ENCODE data around the gene RALGPS1. TPM values are rescaled to one million over a fixed set of nuclear protein-coding genes. Genes with fewer than 3 reads are reported as not detected.

Gene RALGPS1
- total and polyA plus RNA-seq, 5 donors from 2014 or later = 1.8 to 10.3 (median 3.3) TPM

DNA sequence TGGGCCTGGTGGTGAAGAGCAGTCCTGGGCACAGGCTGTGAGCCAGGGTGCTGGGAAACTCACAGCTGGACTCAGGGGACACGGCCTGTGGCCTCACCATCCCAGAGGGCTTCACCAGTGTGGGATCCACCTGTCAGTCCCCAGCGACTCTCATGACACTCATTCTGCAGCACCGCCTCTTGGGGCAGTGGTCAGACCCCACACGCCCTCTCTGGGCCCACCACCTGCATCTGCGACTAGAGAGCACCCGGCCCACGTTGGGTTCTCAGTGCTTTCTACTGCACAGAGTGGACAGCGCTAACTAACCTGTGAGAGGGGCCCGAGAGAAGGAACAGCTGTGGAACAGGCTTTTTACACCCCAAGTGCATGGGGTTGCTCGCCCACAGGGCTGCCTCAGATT is 304.2 kb downstream of the RALGPS1 start:
- no peaks in the 10 kb centered on the region for H3K9me3 ChIP-seq (ENCODE audit: control insufficient read depth in 2 of 2, low read length in 2 of 2)
- H3K27me3 Mint-ChIP-seq = peaks cover 13% of the 10 kb centered on the region
- no peaks in the 10 kb centered on the region for H3K36me3 ChIP-seq (ENCODE audit: control insufficient read depth, insufficient read depth, low read length)
- no peaks in the 10 kb centered on the region for H3K27me3 ChIP-seq (ENCODE audit: control insufficient read depth, insufficient read depth, low read length)
- peaks cover 14% of the 10 kb centered on the region for H3K4me1 ChIP-seq (ENCODE audit: control insufficient read depth, insufficient read depth, low read length, poor library complexity, severe bottlenecking)
- H3K9me3 Mint-ChIP-seq = no peaks in the 10 kb centered on the region
- H3K4me3 ChIP-seq (ENCODE audit: low read depth, low read length) = no peak overlapping the region
- ATAC-seq (ENCODE audit: low read depth in 2 of 2) = no peak
- no peaks in the 10 kb centered on the region for H3K36me3 Mint-ChIP-seq
- H3K27ac ChIP-seq (ENCODE audit: insufficient read depth, low read length, poor library complexity, severe bottlenecking) = no peak overlapping the region
- no peak overlapping the region for H3K4me3 Mint-ChIP-seq
- peaks cover 5 to 29% (median 14%) of the 10 kb centered on the region in 4 donors for H3K4me1 Mint-ChIP-seq
- no peak overlapping the region for H3K27ac Mint-ChIP-seq
- no peak for DNase-seq

DNA sequence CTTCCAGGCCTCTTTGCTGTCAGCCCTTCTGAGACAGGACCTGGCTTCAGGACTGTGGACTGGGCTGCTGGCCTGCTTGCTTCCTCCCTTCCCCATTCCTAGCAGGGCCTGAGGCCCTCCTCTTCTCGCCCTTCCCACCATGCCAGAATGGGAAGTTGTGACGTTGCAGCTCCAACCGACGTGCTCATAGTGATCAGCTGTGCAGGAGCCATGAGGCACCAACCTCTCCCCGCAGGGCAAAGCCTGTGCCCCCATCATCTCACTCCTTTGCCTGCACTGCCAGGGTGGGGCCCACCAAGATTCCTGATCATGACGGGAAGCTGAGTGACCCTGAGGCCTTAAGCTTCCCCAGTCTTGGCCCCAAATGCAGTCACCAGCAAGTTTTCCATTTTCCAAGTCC is 304.9 kb downstream of the RALGPS1 start:
- DNase-seq (no peak), ATAC-seq (ENCODE audit: low read depth in 2 of 2) (no peak)
- no peak overlapping the region for H3K4me3 ChIP-seq (ENCODE audit: low read depth, low read length)
- H3K36me3 ChIP-seq (ENCODE audit: control insufficient read depth, insufficient read depth, low read length) = no peaks in the 10 kb centered on the region
- H3K27ac Mint-ChIP-seq = no peak overlapping the region
- H3K27me3 Mint-ChIP-seq = peaks cover 12% of the 10 kb centered on the region
- no peak overlapping the region for H3K27ac ChIP-seq (ENCODE audit: insufficient read depth, low read length, poor library complexity, severe bottlenecking)
- H3K4me1 Mint-ChIP-seq = peaks cover 10 to 32% (median 14%) of the 10 kb centered on the region in 4 donors
- no peaks in the 10 kb centered on the region for H3K9me3 Mint-ChIP-seq
- H3K9me3 ChIP-seq (ENCODE audit: control insufficient read depth in 2 of 2, low read length in 2 of 2) = no peaks in the 10 kb centered on the region
- no peak overlapping the region for H3K4me3 Mint-ChIP-seq
- H3K4me1 ChIP-seq (ENCODE audit: control insufficient read depth, insufficient read depth, low read length, poor library complexity, severe bottlenecking) = peaks cover 20% of the 10 kb centered on the region
- no peaks in the 10 kb centered on the region for H3K36me3 Mint-ChIP-seq
- H3K27me3 ChIP-seq (ENCODE audit: control insufficient read depth, insufficient read depth, low read length) = no peaks in the 10 kb centered on the region

DNA sequence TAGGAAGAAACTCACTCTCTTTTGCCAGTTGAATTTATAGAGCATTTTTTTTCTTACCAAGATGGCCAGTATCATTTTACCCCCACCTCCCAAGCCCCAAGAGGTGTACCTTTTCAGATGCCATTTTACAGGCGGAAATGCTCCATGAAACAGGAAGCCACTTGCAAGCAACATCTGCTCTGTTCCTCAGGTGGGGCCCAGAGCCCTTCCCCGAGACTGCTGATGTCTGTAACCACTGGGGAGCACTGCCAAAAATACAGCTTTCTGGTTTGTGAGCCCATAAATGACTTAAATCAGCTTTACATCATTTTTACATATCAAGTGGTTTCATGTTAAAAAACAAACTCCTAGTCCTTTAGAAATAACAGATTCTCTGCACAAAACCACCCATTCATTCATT is 307.1 kb downstream of the RALGPS1 start:
- Mint-ChIP-seq H3K36me3 (no peaks in the 10 kb centered on the region), H3K4me3 (peak overlapping the region in 2 of 4 donors; percentile 1 to 98), H3K4me1 (peaks cover 13 to 41% (median 18%) of the 10 kb centered on the region in 4 donors), H3K27ac (peak overlapping the region; percentile 3 to 71 (median 49)), H3K9me3 (no peaks in the 10 kb centered on the region), H3K27me3 (peaks cover 18% of the 10 kb centered on the region)
- H3K9me3 ChIP-seq (ENCODE audit: control insufficient read depth in 2 of 2, low read length in 2 of 2) = no peaks in the 10 kb centered on the region
- DNase-seq (peak in 1 of 3 donors; percentile 30), ATAC-seq (ENCODE audit: low read depth in 2 of 2) (no peak)
- H3K27ac ChIP-seq (ENCODE audit: insufficient read depth, low read length, poor library complexity, severe bottlenecking) = no peak overlapping the region
- peaks cover 35% of the 10 kb centered on the region for H3K4me1 ChIP-seq (ENCODE audit: control insufficient read depth, insufficient read depth, low read length, poor library complexity, severe bottlenecking)
- H3K27me3 ChIP-seq (ENCODE audit: control insufficient read depth, insufficient read depth, low read length) = no peaks in the 10 kb centered on the region
- H3K4me3 ChIP-seq (ENCODE audit: low read depth, low read length) = no peak overlapping the region
- no peaks in the 10 kb centered on the region for H3K36me3 ChIP-seq (ENCODE audit: control insufficient read depth, insufficient read depth, low read length)

DNA sequence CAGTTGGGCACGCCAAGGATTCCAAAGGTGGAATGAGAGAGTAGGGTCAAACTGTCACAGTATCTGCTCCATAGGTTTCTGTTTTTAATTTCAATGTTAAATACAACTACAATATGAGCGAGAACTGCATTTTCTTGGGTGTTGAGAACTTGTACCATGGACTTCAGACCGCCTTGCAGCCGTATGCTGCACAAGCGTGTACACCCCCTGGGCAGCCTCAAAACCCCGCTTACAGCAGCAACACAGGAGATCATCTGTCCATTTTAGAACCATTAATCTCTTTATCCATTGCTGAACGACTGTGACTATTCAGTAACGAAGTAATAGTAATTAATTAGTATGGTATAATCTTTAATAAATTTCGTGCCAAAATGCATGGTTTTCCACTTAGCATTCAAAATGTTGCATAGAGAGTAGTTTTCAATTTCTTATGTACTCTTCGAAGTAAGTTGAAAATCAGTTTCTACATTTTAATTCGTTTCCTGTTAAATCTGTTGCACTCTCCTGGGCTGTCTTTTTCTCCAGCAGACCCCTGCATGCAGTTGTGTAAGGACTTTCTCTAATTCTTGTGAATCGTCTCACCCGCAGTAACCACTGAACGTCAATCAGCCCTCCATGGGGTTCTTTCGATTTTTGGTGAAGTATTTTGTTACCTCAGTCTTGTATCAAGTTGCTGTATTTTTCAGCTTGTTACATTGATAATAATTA is 308.0 kb downstream of the RALGPS1 start:
- Mint-ChIP-seq H3K4me3 (peak overlapping the region in 3 of 4 donors; percentile 34 to 98 (median 95)), H3K36me3 (no peaks in the 10 kb centered on the region), H3K27ac (no peak overlapping the region), H3K9me3 (no peaks in the 10 kb centered on the region), H3K27me3 (peaks cover 18% of the 10 kb centered on the region), H3K4me1 (peaks cover 13 to 41% (median 18%) of the 10 kb centered on the region in 4 donors)
- ATAC-seq (ENCODE audit: low read depth in 2 of 2) (no peak), DNase-seq (no peak)
- no peak overlapping the region for H3K27ac ChIP-seq (ENCODE audit: insufficient read depth, low read length, poor library complexity, severe bottlenecking)
- no peak overlapping the region for H3K4me3 ChIP-seq (ENCODE audit: low read depth, low read length)
- peaks cover 35% of the 10 kb centered on the region for H3K4me1 ChIP-seq (ENCODE audit: control insufficient read depth, insufficient read depth, low read length, poor library complexity, severe bottlenecking)
- no peaks in the 10 kb centered on the region for H3K36me3 ChIP-seq (ENCODE audit: control insufficient read depth, insufficient read depth, low read length)
- H3K9me3 ChIP-seq (ENCODE audit: control insufficient read depth in 2 of 2, low read length in 2 of 2) = no peaks in the 10 kb centered on the region
- no peaks in the 10 kb centered on the region for H3K27me3 ChIP-seq (ENCODE audit: control insufficient read depth, insufficient read depth, low read length)

DNA sequence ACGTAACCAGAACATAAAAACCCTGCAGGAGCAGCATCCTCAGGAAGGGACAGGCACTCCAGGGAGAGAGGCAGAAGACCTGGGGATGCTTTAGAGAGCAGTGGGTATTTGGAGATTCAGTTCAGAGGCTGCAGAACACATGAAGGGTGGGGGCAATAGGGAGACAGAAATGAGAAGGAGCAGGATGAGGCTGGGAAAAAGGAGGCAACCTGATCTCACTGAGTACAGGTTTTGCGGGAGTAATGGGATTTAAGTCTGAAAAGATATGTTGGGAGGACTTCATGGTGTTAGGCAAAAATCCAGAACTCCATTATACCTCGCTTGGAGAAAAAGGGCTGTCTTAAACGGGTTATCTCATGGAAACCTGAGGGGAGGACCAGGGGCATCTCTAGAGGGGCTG is 308.7 kb downstream of the RALGPS1 start:
- H3K27me3 Mint-ChIP-seq = peaks cover 22% of the 10 kb centered on the region
- no peaks in the 10 kb centered on the region for H3K9me3 ChIP-seq (ENCODE audit: control insufficient read depth in 2 of 2, low read length in 2 of 2)
- no peak overlapping the region for H3K4me3 ChIP-seq (ENCODE audit: low read depth, low read length)
- no peaks in the 10 kb centered on the region for H3K9me3 Mint-ChIP-seq
- H3K27me3 ChIP-seq (ENCODE audit: control insufficient read depth, insufficient read depth, low read length) = no peaks in the 10 kb centered on the region
- no peak overlapping the region for H3K27ac ChIP-seq (ENCODE audit: insufficient read depth, low read length, poor library complexity, severe bottlenecking)
- ATAC-seq (ENCODE audit: low read depth in 2 of 2) (no peak), DNase-seq (no peak)
- H3K36me3 ChIP-seq (ENCODE audit: control insufficient read depth, insufficient read depth, low read length) = no peaks in the 10 kb centered on the region
- peak overlapping the region in 1 of 3 donors; percentile 73 for H3K27ac Mint-ChIP-seq
- peak overlapping the region; percentile 23 to 98 (median 92) for H3K4me3 Mint-ChIP-seq
- peaks cover 35% of the 10 kb centered on the region for H3K4me1 ChIP-seq (ENCODE audit: control insufficient read depth, insufficient read depth, low read length, poor library complexity, severe bottlenecking)
- peaks cover 13 to 41% (median 18%) of the 10 kb centered on the region in 4 donors for H3K4me1 Mint-ChIP-seq
- H3K36me3 Mint-ChIP-seq = no peaks in the 10 kb centered on the region

DNA sequence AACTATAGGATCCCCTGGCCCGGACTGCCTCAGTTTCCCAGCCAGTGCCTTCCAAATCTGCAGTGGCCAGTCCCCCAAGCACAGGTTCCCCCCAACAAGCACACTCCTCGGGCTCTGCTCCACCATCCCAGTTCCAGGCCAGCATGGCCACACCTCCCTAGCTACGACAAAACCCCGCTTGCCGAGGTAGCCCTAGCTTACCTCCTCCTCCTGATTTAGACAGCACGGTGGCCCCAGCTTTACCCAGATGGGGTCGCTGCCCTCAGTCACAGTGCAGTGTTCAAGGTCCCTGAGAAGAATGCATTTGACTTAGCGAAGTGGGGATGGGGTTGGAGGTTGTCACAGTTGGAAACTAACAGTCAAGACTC is 309.2 kb downstream of the RALGPS1 start:
- Mint-ChIP-seq H3K36me3 (no peaks in the 10 kb centered on the region), H3K9me3 (no peaks in the 10 kb centered on the region), H3K4me1 (peaks cover 13 to 41% (median 18%) of the 10 kb centered on the region in 4 donors), H3K27me3 (peaks cover 22% of the 10 kb centered on the region), H3K27ac (peak overlapping the region in 1 of 3 donors; percentile 36), H3K4me3 (peak overlapping the region; percentile 88 to 98 (median 92))
- ATAC-seq (ENCODE audit: low read depth in 2 of 2) = no peak
- Histone ChIP-seq H3K27ac (ENCODE audit: insufficient read depth, low read length, poor library complexity, severe bottlenecking) (peak overlapping the region; percentile 39), H3K4me3 (ENCODE audit: low read depth, low read length) (no peak overlapping the region), H3K27me3 (ENCODE audit: control insufficient read depth, insufficient read depth, low read length) (no peaks in the 10 kb centered on the region), H3K4me1 (ENCODE audit: control insufficient read depth, insufficient read depth, low read length, poor library complexity, severe bottlenecking) (peaks cover 35% of the 10 kb centered on the region), H3K9me3 (ENCODE audit: control insufficient read depth in 2 of 2, low read length in 2 of 2) (no peaks in the 10 kb centered on the region), H3K36me3 (ENCODE audit: control insufficient read depth, insufficient read depth, low read length) (no peaks in the 10 kb centered on the region)
- peak in 1 of 3 donors; percentile 11 for DNase-seq

DNA sequence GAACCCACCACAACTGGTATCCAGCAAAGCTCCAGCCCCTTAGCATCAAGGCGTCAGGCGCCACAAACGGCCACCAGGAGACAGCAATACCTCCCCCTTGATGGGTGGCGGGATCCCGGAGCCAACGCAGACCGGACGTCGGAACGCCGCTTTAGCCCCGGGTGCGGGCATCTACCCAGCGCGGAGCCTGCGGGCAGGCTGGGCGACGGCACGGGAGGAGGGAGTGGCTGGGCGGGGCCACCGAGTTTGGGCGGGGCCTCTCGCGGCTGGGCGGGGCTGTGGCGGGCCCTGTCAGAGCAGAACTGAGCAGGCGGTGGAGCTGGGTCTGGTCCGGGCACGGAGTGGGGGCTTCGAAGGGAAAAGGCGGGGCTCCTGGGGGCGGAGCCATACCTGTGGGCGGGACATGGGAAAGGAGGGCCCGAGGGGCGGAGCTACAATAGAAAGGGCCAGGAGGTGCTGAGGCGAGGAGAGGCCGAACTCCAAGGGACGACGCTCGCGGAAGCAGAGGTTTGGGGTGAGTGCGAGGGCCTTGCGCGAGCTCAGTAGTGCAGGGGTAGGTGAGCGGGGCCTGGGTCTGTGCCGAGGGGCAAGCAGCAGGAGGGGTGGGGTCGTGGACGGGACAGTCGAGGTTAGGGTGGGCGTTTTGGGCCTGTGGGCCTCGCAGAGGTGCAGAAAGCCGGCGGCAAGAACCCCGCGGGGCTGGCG is 309.7 kb downstream of the RALGPS1 start:
- peak overlapping the region; percentile 79 to 95 (median 92) for H3K27ac Mint-ChIP-seq
- H3K4me3 ChIP-seq (ENCODE audit: low read depth, low read length) = no peak overlapping the region
- H3K27me3 ChIP-seq (ENCODE audit: control insufficient read depth, insufficient read depth, low read length) = no peaks in the 10 kb centered on the region
- DNase-seq = peak; percentile 78 to 88 (median 86)
- H3K27ac ChIP-seq (ENCODE audit: insufficient read depth, low read length, poor library complexity, severe bottlenecking) = peak overlapping the region; percentile 39
- peaks cover 35% of the 10 kb centered on the region for H3K4me1 ChIP-seq (ENCODE audit: control insufficient read depth, insufficient read depth, low read length, poor library complexity, severe bottlenecking)
- peaks cover 26% of the 10 kb centered on the region for H3K27me3 Mint-ChIP-seq
- H3K36me3 ChIP-seq (ENCODE audit: control insufficient read depth, insufficient read depth, low read length) = no peaks in the 10 kb centered on the region
- peaks cover 13 to 41% (median 18%) of the 10 kb centered on the region in 4 donors for H3K4me1 Mint-ChIP-seq
- H3K36me3 Mint-ChIP-seq = no peaks in the 10 kb centered on the region
- peak; percentile 68 for ATAC-seq (ENCODE audit: low read depth in 2 of 2)
- no peaks in the 10 kb centered on the region for H3K9me3 ChIP-seq (ENCODE audit: control insufficient read depth in 2 of 2, low read length in 2 of 2)
- no peaks in the 10 kb centered on the region for H3K9me3 Mint-ChIP-seq
- H3K4me3 Mint-ChIP-seq = peak overlapping the region; percentile 86 to 98 (median 89)

All from CD4-positive, CD25-positive, alpha-beta regulatory T cell (primary cell).